Spinal cord (tissue), 10 donors: ENCODE results near the gene BUB3. TPM values are rescaled to one million over a fixed set of nuclear protein-coding genes. Genes with fewer than 3 reads are reported as not detected.

Source experiments
- DNase-seq, 6 donors: peaks; one replicate each; pipeline versions ENCODE4 v3.0.0 to v3.0.0-alpha.2; 2013 to 2015; ENCODE audit warnings: low spot score in 6 of 6, low read depth in 4 of 6
- H3K27ac ChIP-seq: one replicate; pipeline ENCODE4 v1.5.1; 2013; ENCODE audit warnings: low read depth, low read length, control low read depth
- H3K27me3 ChIP-seq: one replicate; pipeline ENCODE4 v1.6.1; 2013; ENCODE audit warnings: low read length; ENCODE audit not compliant: control insufficient read depth, insufficient read depth
- H3K36me3 ChIP-seq: one replicate; pipeline ENCODE4 v1.6.1; 2013; ENCODE audit warnings: low read length; ENCODE audit not compliant: control insufficient read depth, insufficient read depth
- H3K4me1 ChIP-seq: one replicate; pipeline ENCODE4 v1.6.1; 2013; ENCODE audit warnings: low read length; ENCODE audit not compliant: control insufficient read depth, insufficient read depth
- H3K4me3 ChIP-seq: one replicate; pipeline ENCODE4 v1.5.1; 2013; ENCODE audit warnings: low read depth, low read length, control low read depth
- H3K9me3 ChIP-seq: one replicate; pipeline ENCODE4 v1.6.1; 2013; ENCODE audit warnings: low read length; ENCODE audit not compliant: control insufficient read depth, insufficient read depth
- WGBS: methylation state at CpG from one replicate; pipeline ENCODE4 v1.1.5; 2013; ENCODE audit warnings: missing lambda C conversion rate; ENCODE audit not compliant: insufficient coverage; 5-methylcytosine and 5-hydroxymethylcytosine counted together
- polyA plus RNA-seq, 2 donors: library from polyadenylated mRNA; unstranded; fragments of 120-200 nt; gene quantifications; one replicate each; pipeline ENCODE4 v1.2.1, GENCODE V29; 2013; ENCODE audit not compliant: insufficient read length in 2 of 2
- total RNA-seq, 2 donors: library from RNA; depleted of rRNA in 1 of 2; stranded (reverse); fragments of 120-200 nt in 1 of 2; fragments of >200 nt in 1 of 2; gene quantifications; one replicate each; pipeline versions ENCODE4 v1.2.3 to v1.2.4, GENCODE V29; 2013 to 2014
- donor health status: healthy.

BUB3 gene
- total and polyA plus RNA-seq, 4 donors = 79.5 to 125 (median 97.9) TPM

GRCh38 chr10:123140983-123141390 lies 13.2 kb upstream of the BUB3 start:
- H3K4me3 ChIP-seq = no peak overlapping the region
- 21% methylated on average over 2 of the region's 6 CpGs for WGBS

DNA sequence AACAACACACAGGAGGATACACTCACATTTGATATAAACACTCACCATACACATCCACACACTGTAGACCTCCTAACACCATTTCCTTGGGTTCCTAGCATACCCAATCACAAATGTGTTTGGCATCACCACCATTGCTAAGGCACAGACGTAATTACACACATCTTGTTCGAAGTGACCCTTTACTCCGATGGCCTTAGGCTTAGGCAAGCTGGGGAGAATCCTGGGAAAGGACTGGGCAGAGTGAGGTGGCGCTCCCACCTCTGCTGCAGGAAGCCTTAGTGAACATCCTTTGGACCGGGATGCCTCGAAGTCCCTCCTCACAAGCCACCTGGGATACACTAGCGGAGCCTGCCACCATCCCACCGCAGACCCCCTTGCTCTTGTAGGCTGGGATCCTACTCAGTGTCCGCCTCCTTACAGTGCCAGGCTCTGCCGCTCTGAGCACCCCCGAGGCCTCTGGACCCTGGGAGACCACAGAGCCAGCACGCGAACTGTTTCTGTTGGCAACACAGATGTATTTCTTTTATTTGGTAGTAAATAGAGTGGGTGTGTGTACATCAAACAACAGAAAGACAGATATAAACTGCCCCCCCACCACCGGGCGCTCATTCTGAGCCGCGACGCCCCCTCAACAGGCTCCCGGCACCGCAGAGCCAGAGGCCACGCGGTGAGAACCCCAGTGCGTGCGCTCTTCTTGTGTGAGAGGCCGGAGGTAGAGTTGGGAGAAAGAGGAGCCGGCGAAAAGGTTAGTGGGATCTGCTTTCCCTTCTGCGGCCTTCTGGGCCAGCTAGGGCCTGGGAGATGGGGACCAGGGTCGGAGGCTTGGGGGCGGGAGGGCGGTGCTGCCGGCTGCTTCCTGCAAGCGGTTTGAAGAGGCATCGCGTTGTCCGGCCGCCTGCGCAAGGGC lies 12.2 kb upstream of the BUB3 start:
- H3K9me3 ChIP-seq = no peaks in the 10 kb centered on the region
- DNase-seq = peak in 2 of 6 donors; percentile 1 to 3
- 5% methylated on average over 32 of the region's 38 CpGs for WGBS
- no peak overlapping the region for H3K4me3 ChIP-seq
- no peak overlapping the region for H3K27ac ChIP-seq
- H3K4me1 ChIP-seq = peaks cover 41% of the 10 kb centered on the region
- H3K36me3 ChIP-seq = no peaks in the 10 kb centered on the region
- peaks cover 100% of the 10 kb centered on the region for H3K27me3 ChIP-seq

More at GRCh38 chr10:123140983-123141390, 13.2 kb upstream of the BUB3 start:
- Histone ChIP-seq H3K9me3 (no peaks in the 10 kb centered on the region), H3K36me3 (no peaks in the 10 kb centered on the region), H3K27me3 (peaks cover 100% of the 10 kb centered on the region), H3K27ac (no peak overlapping the region), H3K4me1 (peaks cover 50% of the 10 kb centered on the region)
- peak in 1 of 6 donors; percentile 5 for DNase-seq

GRCh38 chr10:123142701-123143161 lies 11.5 kb upstream of the BUB3 start:
- peak in 2 of 6 donors; percentile 5 to 9 for DNase-seq
- H3K27ac ChIP-seq = no peak overlapping the region
- H3K27me3 ChIP-seq = peaks cover 100% of the 10 kb centered on the region
- peaks cover 37% of the 10 kb centered on the region for H3K4me1 ChIP-seq
- no peaks in the 10 kb centered on the region for H3K9me3 ChIP-seq
- under 1% methylated on average over 31 of the region's 33 CpGs for WGBS
- H3K4me3 ChIP-seq = no peak overlapping the region
- no peaks in the 10 kb centered on the region for H3K36me3 ChIP-seq

- H3K4me3 ChIP-seq = no peak overlapping the region
- H3K4me1 ChIP-seq = peaks cover 39% of the 10 kb centered on the region
- H3K27ac ChIP-seq = no peak overlapping the region
- no peaks in the 10 kb centered on the region for H3K9me3 ChIP-seq
- peaks cover 100% of the 10 kb centered on the region for H3K27me3 ChIP-seq
- peak in 2 of 6 donors; percentile 3 to 31 for DNase-seq
- 2% methylated on average over 27 of the region's 33 CpGs for WGBS
- H3K36me3 ChIP-seq = no peaks in the 10 kb centered on the region
Observed at GRCh38 chr10:123143162-123143824, 10.9 kb upstream of the BUB3 start.

DNA sequence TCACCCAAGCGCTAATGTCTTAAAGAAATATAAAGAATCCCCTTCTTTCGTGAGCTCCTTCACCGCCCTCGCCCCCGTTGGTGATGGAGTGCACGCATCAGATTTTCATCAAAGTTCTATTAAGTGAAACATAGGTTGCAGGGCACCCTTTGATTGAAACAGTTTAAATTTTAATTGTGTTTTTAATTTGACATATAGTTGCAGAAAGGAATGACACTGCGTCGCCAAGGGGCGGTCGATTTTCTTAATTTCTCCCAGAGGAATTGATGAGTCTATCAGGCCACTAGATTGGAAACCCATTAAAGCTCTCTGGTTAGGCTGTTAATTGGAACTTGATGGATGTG lies 10.4 kb upstream of the BUB3 start:
- 3% methylated on average over 8 of the region's 10 CpGs for WGBS
- Histone ChIP-seq H3K4me1 (peaks cover 44% of the 10 kb centered on the region), H3K36me3 (no peaks in the 10 kb centered on the region), H3K9me3 (no peaks in the 10 kb centered on the region), H3K4me3 (no peak overlapping the region), H3K27me3 (peaks cover 100% of the 10 kb centered on the region), H3K27ac (no peak overlapping the region)
- DNase-seq = no peak

GRCh38 chr10:123144697-123145541 lies 9.3 kb upstream of the BUB3 start:
- Histone ChIP-seq H3K9me3 (no peaks in the 10 kb centered on the region), H3K4me3 (no peak overlapping the region), H3K27ac (no peak overlapping the region), H3K27me3 (peaks cover 100% of the 10 kb centered on the region), H3K4me1 (peaks cover 45% of the 10 kb centered on the region), H3K36me3 (no peaks in the 10 kb centered on the region)
- under 1% methylated on average over 26 of the region's 29 CpGs for WGBS
- DNase-seq = peak in 2 of 6 donors; percentile 34 to 57

- no peak overlapping the region for H3K27ac ChIP-seq
- peak in 1 of 6 donors; percentile 11 for DNase-seq
- no peaks in the 10 kb centered on the region for H3K9me3 ChIP-seq
- WGBS = 7% methylated on average over 11 of the region's 14 CpGs
- peaks cover 42% of the 10 kb centered on the region for H3K4me1 ChIP-seq
- H3K36me3 ChIP-seq = no peaks in the 10 kb centered on the region
- H3K4me3 ChIP-seq = no peak overlapping the region
- H3K27me3 ChIP-seq = peaks cover 100% of the 10 kb centered on the region
Observed at GRCh38 chr10:123145542-123146012, 8.6 kb upstream of the BUB3 start.

GRCh38 chr10:123146013-123146893 lies 7.9 kb upstream of the BUB3 start:
- Histone ChIP-seq H3K9me3 (no peaks in the 10 kb centered on the region), H3K4me1 (peaks cover 49% of the 10 kb centered on the region), H3K27me3 (peaks cover 100% of the 10 kb centered on the region), H3K36me3 (no peaks in the 10 kb centered on the region), H3K27ac (no peak overlapping the region), H3K4me3 (no peak overlapping the region)
- peak in 2 of 6 donors; percentile 16 to 21 for DNase-seq
- 1% methylated on average over 46 of the region's 59 CpGs for WGBS
